ENCODE results near the gene FKBP4. TPM values are rescaled to one million over a fixed set of nuclear protein-coding genes. Genes with fewer than 3 reads are reported as not detected.

FKBP4 gene
- total RNA-seq, 4 donors from 2014 or later = 34.7 to 47.0 (median 41.1) TPM

- no peaks in the 10 kb centered on the region for H3K4me1 ChIP-seq
- WGBS, 2 donors (ENCODE audit: low coverage in 1 of 2) = 61% methylated on average over 3 of the region's 4 CpGs; no CpG with 5 or more reads in 1 of the 2 donors
- ATAC-seq = no peak
- H3K4me3 ChIP-seq = no peak overlapping the region
- H3K9me3 ChIP-seq = no peaks in the 10 kb centered on the region
- peaks cover 0 to 19% of the 10 kb centered on the region in 2 donors for H3K36me3 ChIP-seq
- H3K27me3 ChIP-seq = no peaks in the 10 kb centered on the region
- H3K27ac ChIP-seq = no peak overlapping the region
- TF ChIP-seq EP300 (IDR thresholded peaks at IDR 0.05) (no peak), POLR2A (IDR thresholded peaks at IDR 0.05) (no peak), POLR2AphosphoS5 (IDR thresholded peaks at IDR 0.05) (no peak), CTCF (IDR thresholded peaks at IDR 0.05) (no peak)
Observed at GRCh38 chr12:2759733-2760132, 35.0 kb upstream of the FKBP4 start.

GRCh38 chr12:2764398-2764797 is 30.4 kb upstream of the FKBP4 start:
- no peak for TF ChIP-seq POLR2A (IDR thresholded peaks at IDR 0.05)
- TF ChIP-seq POLR2AphosphoS5 (IDR thresholded peaks at IDR 0.05) = no peak
- no peak for TF ChIP-seq EP300 (IDR thresholded peaks at IDR 0.05)
- no peak for TF ChIP-seq CTCF (IDR thresholded peaks at IDR 0.05)
- H3K36me3 ChIP-seq = peaks cover 0 to 19% of the 10 kb centered on the region in 2 donors
- no peak overlapping the region for H3K4me3 ChIP-seq
- no peaks in the 10 kb centered on the region for H3K9me3 ChIP-seq
- no peaks in the 10 kb centered on the region for H3K4me1 ChIP-seq
- no peaks in the 10 kb centered on the region for H3K27me3 ChIP-seq
- no peak overlapping the region for H3K27ac ChIP-seq
- ATAC-seq = no peak

GRCh38 chr12:2765052-2765451 is 29.7 kb upstream of the FKBP4 start:
- no CpG with 5 or more reads among the region's 4 CpGs for WGBS, 2 donors (ENCODE audit: low coverage in 1 of 2)

GRCh38 chr12:2765608-2766007 is 29.2 kb upstream of the FKBP4 start:
- Histone ChIP-seq H3K36me3 (peaks cover 0 to 13% of the 10 kb centered on the region in 2 donors), H3K4me3 (no peak overlapping the region), H3K4me1 (no peaks in the 10 kb centered on the region), H3K27ac (no peak overlapping the region), H3K9me3 (no peaks in the 10 kb centered on the region), H3K27me3 (no peaks in the 10 kb centered on the region)
- WGBS, 2 donors (ENCODE audit: low coverage in 1 of 2) = 87% methylated on average over 3 of the region's 6 CpGs; no CpG with 5 or more reads in 1 of the 2 donors
- no peak for TF ChIP-seq EP300 (IDR thresholded peaks at IDR 0.05)
- TF ChIP-seq CTCF (IDR thresholded peaks at IDR 0.05) = no peak
- TF ChIP-seq POLR2AphosphoS5 (IDR thresholded peaks at IDR 0.05) = no peak
- no peak for TF ChIP-seq POLR2A (IDR thresholded peaks at IDR 0.05)
- ATAC-seq = no peak

More at GRCh38 chr12:2765052-2765451, 29.7 kb upstream of the FKBP4 start:
- ATAC-seq = no peak
- Histone ChIP-seq H3K27me3 (no peaks in the 10 kb centered on the region), H3K27ac (no peak overlapping the region), H3K4me1 (no peaks in the 10 kb centered on the region), H3K9me3 (no peaks in the 10 kb centered on the region), H3K36me3 (peaks cover 0 to 19% of the 10 kb centered on the region in 2 donors), H3K4me3 (no peak overlapping the region)
- TF ChIP-seq EP300 (IDR thresholded peaks at IDR 0.05) (no peak), POLR2AphosphoS5 (IDR thresholded peaks at IDR 0.05) (no peak), CTCF (IDR thresholded peaks at IDR 0.05) (no peak), POLR2A (IDR thresholded peaks at IDR 0.05) (no peak)

GRCh38 chr12:2768224-2768961 is 26.4 kb upstream of the FKBP4 start:
- H3K9me3 ChIP-seq = no peaks in the 10 kb centered on the region
- 72 to 76% methylated on average over 3 to 7 of the region's 10 CpGs for WGBS, 2 donors (ENCODE audit: low coverage in 1 of 2)
- no peak for ATAC-seq
- no peaks in the 10 kb centered on the region for H3K4me1 ChIP-seq
- peaks cover 0 to 3% of the 10 kb centered on the region in 2 donors for H3K36me3 ChIP-seq
- TF ChIP-seq POLR2A (IDR thresholded peaks at IDR 0.05) = no peak
- TF ChIP-seq CTCF (IDR thresholded peaks at IDR 0.05) = no peak
- TF ChIP-seq POLR2AphosphoS5 (IDR thresholded peaks at IDR 0.05) = no peak
- TF ChIP-seq EP300 (IDR thresholded peaks at IDR 0.05) = no peak
- H3K27ac ChIP-seq = no peak overlapping the region
- no peaks in the 10 kb centered on the region for H3K27me3 ChIP-seq
- no peak overlapping the region for H3K4me3 ChIP-seq

Measured in gastroesophageal sphincter (tissue), 4 donors.